HepG2 (cell line): ENCODE data around the gene NIT2. TPM values are rescaled to one million over a fixed set of nuclear protein-coding genes. Genes with fewer than 3 reads are reported as not detected.

Experiments used
- ATF7-NPFF ChIP-seq: sonication (generic); formaldehyde crosslinking; IDR thresholded peaks from 2 replicates; pipeline ENCODE4 v1.8.1; 2023; ENCODE audit warnings: mild to moderate bottlenecking, low read depth, missing genetic modification reagents, moderate library complexity
- CCDC6 ChIP-seq: sonication (generic); formaldehyde crosslinking; IDR thresholded peaks from 2 replicates; pipeline ENCODE4 v1.8.1; 2022; ENCODE audit warnings: mild to moderate bottlenecking, missing genetic modification reagents, moderate library complexity
- HOXA7 ChIP-seq: sonication (generic); formaldehyde crosslinking; IDR thresholded peaks from 2 replicates; pipeline ENCODE4 v1.8.1; 2022; ENCODE audit warnings: mild to moderate bottlenecking, missing genetic modification reagents, moderate library complexity
- NPAS2 ChIP-seq: sonication (generic); formaldehyde crosslinking; IDR thresholded peaks from 2 replicates; pipeline ENCODE4 v1.8.0; 2022; ENCODE audit warnings: mild to moderate bottlenecking, missing genetic modification reagents, borderline replicate concordance
- NR1H2 ChIP-seq: sonication (generic); formaldehyde crosslinking; IDR thresholded peaks from 2 replicates; pipeline ENCODE4 v1.8.1; 2022; ENCODE audit warnings: low read depth, missing genetic modification reagents, borderline replicate concordance
- PHF8 ChIP-seq: sonication (generic); formaldehyde crosslinking; IDR thresholded peaks from 2 replicates; pipeline ENCODE4 v1.5.0; 2020; ENCODE audit warnings: missing genetic modification reagents
- SNAI1 ChIP-seq: sonication (generic); formaldehyde crosslinking; IDR thresholded peaks from 2 replicates; pipeline ENCODE4 v1.5.0; 2020; ENCODE audit warnings: mild to moderate bottlenecking, missing genetic modification reagents, borderline replicate concordance
- TIGD3 ChIP-seq: sonication (generic); formaldehyde crosslinking; IDR thresholded peaks from 2 replicates; pipeline ENCODE4 v1.5.1; 2020; ENCODE audit warnings: mild to moderate bottlenecking, missing genetic modification reagents, borderline replicate concordance
- ZBTB49 ChIP-seq: sonication (generic); formaldehyde crosslinking; IDR thresholded peaks from 2 replicates; pipeline ENCODE4 v1.4.0; 2020; ENCODE audit warnings: missing genetic modification reagents, borderline replicate concordance
- ZNF335 ChIP-seq: sonication (generic); formaldehyde crosslinking; IDR thresholded peaks from 2 replicates; pipeline ENCODE4 v1.4.0; 2020; ENCODE audit warnings: missing genetic modification reagents
- ZNF563 ChIP-seq: sonication (generic); formaldehyde crosslinking; IDR thresholded peaks from 2 replicates; pipeline ENCODE4 v1.8.0; 2022; ENCODE audit warnings: mild to moderate bottlenecking, moderate library complexity, missing genetic modification reagents
- ZNF572 ChIP-seq: sonication (generic); formaldehyde crosslinking; IDR thresholded peaks from 2 replicates; pipeline ENCODE4 v1.5.1; 2020; ENCODE audit warnings: mild to moderate bottlenecking, missing genetic modification reagents
- ZNF678 ChIP-seq: sonication (generic); formaldehyde crosslinking; IDR thresholded peaks from 2 replicates; pipeline ENCODE4 v1.4.0; 2020; ENCODE audit warnings: mild to moderate bottlenecking, missing genetic modification reagents
- ZNF776 ChIP-seq: sonication (generic); formaldehyde crosslinking; IDR thresholded peaks from 2 replicates; pipeline ENCODE4 v1.4.0; 2020; ENCODE audit warnings: mild to moderate bottlenecking, missing genetic modification reagents
- ZSCAN30 ChIP-seq: sonication (generic); formaldehyde crosslinking; IDR thresholded peaks from 2 replicates; pipeline ENCODE4 v1.5.0; 2020; ENCODE audit warnings: mild to moderate bottlenecking, missing genetic modification reagents
- polyA plus RNA-seq, 8 experiments: library from polyadenylated mRNA; depleted of rRNA in 3 of 8; stranded (reverse) in 7 of 8; unstranded in 1 of 8; fragments of >200 nt; fragmentation: Illumina TruSeq in 4 of 8; extraction: Trizol in 4 of 8; gene quantifications; 2 replicates each; pipeline versions ENCODE4 v1.2.1 to v1.2.3, GENCODE V29; 2011 to 2016; ENCODE audit warnings: low read depth in 4 of 8, missing spikeins in 1 of 8, mixed read lengths in 1 of 8; ENCODE audit not compliant: insufficient read depth in 1 of 8
- total RNA-seq, 5 experiments: library from RNA; depleted of rRNA; stranded (reverse); fragments of >200 nt; fragmentation: Illumina TruSeq; extraction: Trizol; gene quantifications; 2 replicates each; pipeline ENCODE4 v1.2.3, GENCODE V29; 2016; ENCODE audit warnings: low read depth in 1 of 5
- TF ChIP-seq, protein P1 (sequence below): fragments of 450-650 bp; IDR thresholded peaks from 2 replicates; pipeline ENCODE4 v1.6.1; 2016
- TF ChIP-seq, protein P2 (sequence below): sonication (generic); formaldehyde crosslinking; IDR thresholded peaks from 2 replicates; pipeline ENCODE4 v1.8.1; 2022; ENCODE audit warnings: low read depth, mild to moderate bottlenecking, missing genetic modification reagents
- TF ChIP-seq, protein P3 (sequence below): sonication (generic); formaldehyde crosslinking; conservative IDR thresholded peaks from 2 replicates; pipeline ENCODE4 v1.4.0; 2020; ENCODE audit warnings: missing genetic modification reagents

Gene NIT2
- total and polyA plus RNA-seq, 2 of the 13 experiments (the other 11 are each of a cell fraction or from before 2014, with no cell fraction given) = 43.4 to 49.1 TPM

- peak; percentile 41; the same call in 1 of the 2 replicates for TF ChIP-seq ZNF563 (CRISPR knock-in tag)
- no peak for TF ChIP-seq ZSCAN30 (CRISPR knock-in tag)
- TF ChIP-seq SNAI1 (CRISPR knock-in tag) = no peak
- TF ChIP-seq, protein P1, sequence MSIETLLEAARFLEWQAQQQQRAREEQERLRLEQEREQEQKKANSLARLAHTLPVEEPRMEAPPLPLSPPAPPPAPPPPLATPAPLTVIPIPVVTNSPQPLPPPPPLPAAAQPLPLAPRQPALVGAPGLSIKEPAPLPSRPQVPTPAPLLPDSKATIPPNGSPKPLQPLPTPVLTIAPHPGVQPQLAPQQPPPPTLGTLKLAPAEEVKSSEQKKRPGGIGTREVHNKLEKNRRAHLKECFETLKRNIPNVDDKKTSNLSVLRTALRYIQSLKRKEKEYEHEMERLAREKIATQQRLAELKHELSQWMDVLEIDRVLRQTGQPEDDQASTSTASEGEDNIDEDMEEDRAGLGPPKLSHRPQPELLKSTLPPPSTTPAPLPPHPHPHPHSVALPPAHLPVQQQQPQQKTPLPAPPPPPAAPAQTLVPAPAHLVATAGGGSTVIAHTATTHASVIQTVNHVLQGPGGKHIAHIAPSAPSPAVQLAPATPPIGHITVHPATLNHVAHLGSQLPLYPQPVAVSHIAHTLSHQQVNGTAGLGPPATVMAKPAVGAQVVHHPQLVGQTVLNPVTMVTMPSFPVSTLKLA = no peak
- TF ChIP-seq ZNF776 (CRISPR knock-in tag) = peak; percentile 49
- TF ChIP-seq, protein P2, sequence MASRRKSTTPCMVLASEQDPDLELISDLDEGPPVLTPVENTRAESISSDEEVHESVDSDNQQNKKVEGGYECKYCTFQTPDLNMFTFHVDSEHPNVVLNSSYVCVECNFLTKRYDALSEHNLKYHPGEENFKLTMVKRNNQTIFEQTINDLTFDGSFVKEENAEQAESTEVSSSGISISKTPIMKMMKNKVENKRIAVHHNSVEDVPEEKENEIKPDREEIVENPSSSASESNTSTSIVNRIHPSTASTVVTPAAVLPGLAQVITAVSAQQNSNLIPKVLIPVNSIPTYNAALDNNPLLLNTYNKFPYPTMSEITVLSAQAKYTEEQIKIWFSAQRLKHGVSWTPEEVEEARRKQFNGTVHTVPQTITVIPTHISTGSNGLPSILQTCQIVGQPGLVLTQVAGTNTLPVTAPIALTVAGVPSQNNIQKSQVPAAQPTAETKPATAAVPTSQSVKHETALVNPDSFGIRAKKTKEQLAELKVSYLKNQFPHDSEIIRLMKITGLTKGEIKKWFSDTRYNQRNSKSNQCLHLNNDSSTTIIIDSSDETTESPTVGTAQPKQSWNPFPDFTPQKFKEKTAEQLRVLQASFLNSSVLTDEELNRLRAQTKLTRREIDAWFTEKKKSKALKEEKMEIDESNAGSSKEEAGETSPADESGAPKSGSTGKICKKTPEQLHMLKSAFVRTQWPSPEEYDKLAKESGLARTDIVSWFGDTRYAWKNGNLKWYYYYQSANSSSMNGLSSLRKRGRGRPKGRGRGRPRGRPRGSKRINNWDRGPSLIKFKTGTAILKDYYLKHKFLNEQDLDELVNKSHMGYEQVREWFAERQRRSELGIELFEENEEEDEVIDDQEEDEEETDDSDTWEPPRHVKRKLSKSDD = peak; percentile 46; the same call in 1 of the 2 replicates
- no peak for TF ChIP-seq HOXA7 (CRISPR knock-in tag)
- TF ChIP-seq ATF7-NPFF (CRISPR knock-in tag) = peak; percentile 29; the same call in 1 of the 2 replicates
- TF ChIP-seq ZBTB49 = no peak
- TF ChIP-seq PHF8 (CRISPR knock-in tag) = peak; percentile 76
- TF ChIP-seq ZNF572 (CRISPR knock-in tag) = 0 out of 2 replicates have a peak, but pooled peaks have one; percentile 43
- TF ChIP-seq CCDC6 (CRISPR knock-in tag) = peak; percentile 19; the same call in 1 of the 2 replicates
- no peak for TF ChIP-seq NR1H2 (CRISPR knock-in tag)
- TF ChIP-seq ZNF678 = no peak
- peak; percentile 28; the same call in 1 of the 2 replicates for TF ChIP-seq ZNF335 (CRISPR knock-in tag)
- TF ChIP-seq TIGD3 (CRISPR knock-in tag) = no peak
- TF ChIP-seq, protein P3, sequence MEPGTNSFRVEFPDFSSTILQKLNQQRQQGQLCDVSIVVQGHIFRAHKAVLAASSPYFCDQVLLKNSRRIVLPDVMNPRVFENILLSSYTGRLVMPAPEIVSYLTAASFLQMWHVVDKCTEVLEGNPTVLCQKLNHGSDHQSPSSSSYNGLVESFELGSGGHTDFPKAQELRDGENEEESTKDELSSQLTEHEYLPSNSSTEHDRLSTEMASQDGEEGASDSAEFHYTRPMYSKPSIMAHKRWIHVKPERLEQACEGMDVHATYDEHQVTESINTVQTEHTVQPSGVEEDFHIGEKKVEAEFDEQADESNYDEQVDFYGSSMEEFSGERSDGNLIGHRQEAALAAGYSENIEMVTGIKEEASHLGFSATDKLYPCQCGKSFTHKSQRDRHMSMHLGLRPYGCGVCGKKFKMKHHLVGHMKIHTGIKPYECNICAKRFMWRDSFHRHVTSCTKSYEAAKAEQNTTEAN (CRISPR knock-in tag) = 0 out of 2 replicates have a peak, but pooled peaks have one; percentile 25
- TF ChIP-seq NPAS2 (CRISPR knock-in tag) = no peak
These were observed at the start of gene NIT2 (continued) for GRCh38 chr3:100334488-100335351.
